IMR-90 (cell line): ENCODE measurements around the gene PTPRG. TPM values are rescaled to one million over a fixed set of nuclear protein-coding genes. Genes with fewer than 3 reads are reported as not detected.

ENCODE experiments used
- ATAC-seq: fragments of 200-7000 bp; cut with Tn5 transposase; 2 replicates; pipeline ENCODE4 v1.9.1; 2020; ENCODE audit warnings: low read depth, mild to moderate bottlenecking, moderate library complexity
- BruUV-seq: library from RNA; stranded (reverse); fragments of 400-500 nt; replicated peaks from 2 replicates; lab custom pipeline; 2021; lab: Mats Ljungman, UMichigan
- CTCF ChIA-PET: fragments of 300-600 bp; formaldehyde crosslinking; extraction: SDS; loops from one replicate; lab custom pipeline; 2021; ENCODE audit warnings: antibody characterized with exemption; lab: Yijun Ruan, JAX
- POLR2A ChIA-PET: fragments of 300-600 bp; sonication (Branson Sonifier 250); formaldehyde crosslinking; loops from one replicate; lab custom pipeline; 2022; ENCODE audit warnings: antibody characterized with exemption; ENCODE audit not compliant: unreplicated experiment; lab: Charles Lee
- DNase-seq: peaks from one replicate; pipeline ENCODE4 v3.0.0; 2013
- H2AFZ ChIP-seq: replicated peaks from 2 replicates; pipeline ENCODE3; 2013; ENCODE audit warnings: low read length, mild to moderate bottlenecking; ENCODE audit not compliant: poor library complexity
- H2AK5ac ChIP-seq: 2 replicates; pipeline ENCODE4 v1.6.1; 2013; ENCODE audit warnings: low read depth, low read length, inconsistent platforms
- H2AK9ac ChIP-seq: replicated peaks from 2 replicates; pipeline ENCODE3; 2013; ENCODE audit warnings: mild to moderate bottlenecking, low read depth, low read length, moderate library complexity; ENCODE audit not compliant: poor library complexity
- H2BK120ac ChIP-seq: 2 replicates; pipeline ENCODE4 v1.6.1; 2013; ENCODE audit warnings: low read depth, low read length, inconsistent platforms
- H2BK15ac ChIP-seq: 3 replicates; pipeline ENCODE4 v1.6.1; 2013; ENCODE audit warnings: low read depth, low read length, inconsistent platforms
- H2BK20ac ChIP-seq: 2 replicates; pipeline ENCODE4 v1.6.1; 2013; ENCODE audit warnings: low read depth, mild to moderate bottlenecking, inconsistent platforms, low read length, moderate library complexity
- H2BK5ac ChIP-seq: 2 replicates; pipeline ENCODE4 v1.6.1; 2013; ENCODE audit warnings: mild to moderate bottlenecking, low read depth, low read length, inconsistent platforms; ENCODE audit not compliant: poor library complexity, severe bottlenecking
- H3K14ac ChIP-seq: replicated peaks from 2 replicates; pipeline ENCODE4 v1.6.1; 2013; ENCODE audit warnings: low read depth, low read length, inconsistent platforms
- H3K18ac ChIP-seq: 2 replicates; pipeline ENCODE4 v1.6.1; 2013; ENCODE audit warnings: low read depth, low read length, control low read depth
- H3K23ac ChIP-seq: 2 replicates; pipeline ENCODE4 v1.6.1; 2013; ENCODE audit warnings: low read depth, low read length, inconsistent platforms
- H3K27ac ChIP-seq: 2 replicates; pipeline ENCODE4 v1.5.1; 2013; ENCODE audit warnings: mild to moderate bottlenecking, control low read depth, low read length; ENCODE audit not compliant: insufficient read depth
- H3K27me3 ChIP-seq: 2 replicates; pipeline ENCODE4 v1.6.1; 2013; ENCODE audit warnings: low read length; ENCODE audit not compliant: control insufficient read depth, insufficient read depth
- H3K36me3 ChIP-seq: 2 replicates; pipeline ENCODE4 v1.6.1; 2013; ENCODE audit warnings: low read length, mixed read lengths; ENCODE audit not compliant: control insufficient read depth, insufficient read depth
- H3K4ac ChIP-seq: 2 replicates; pipeline ENCODE4 v1.6.1; 2013; ENCODE audit warnings: low read depth, low read length, inconsistent platforms
- H3K4me1 ChIP-seq: 2 replicates; pipeline ENCODE4 v1.6.1; 2013; ENCODE audit warnings: low read length, mixed read lengths; ENCODE audit not compliant: control insufficient read depth, insufficient read depth
- H3K4me2 ChIP-seq: 2 replicates; pipeline ENCODE4 v1.6.1; 2013; ENCODE audit warnings: low read depth, mild to moderate bottlenecking, control low read depth, low read length, moderate library complexity
- H3K4me3 ChIP-seq: 2 replicates; pipeline ENCODE4 v1.5.1; 2013; ENCODE audit warnings: low read depth, mild to moderate bottlenecking, control low read depth, low read length, moderate library complexity; ENCODE audit not compliant: insufficient read depth
- H3K56ac ChIP-seq: 2 replicates; pipeline ENCODE4 v1.6.1; 2013; ENCODE audit warnings: low read length, inconsistent platforms; ENCODE audit not compliant: insufficient read depth; ENCODE audit errors: extremely low read depth
- H3K79me1 ChIP-seq, 2 experiments: 2 replicates each; pipeline ENCODE4 v1.6.1; 2013; ENCODE audit warnings: low read length in 2 of 2, inconsistent platforms in 1 of 2, low read depth in 1 of 2
- H3K9ac ChIP-seq: 2 replicates; pipeline ENCODE4 v1.6.1; 2013; ENCODE audit warnings: low read depth, low read length, control low read depth
- H3K9me1 ChIP-seq: 2 replicates; pipeline ENCODE4 v1.6.1; 2013; ENCODE audit warnings: low read length, inconsistent platforms; ENCODE audit not compliant: insufficient read depth
- H3K9me3 ChIP-seq: 2 replicates; pipeline ENCODE4 v1.6.1; 2013; ENCODE audit warnings: low read length; ENCODE audit not compliant: control insufficient read depth, insufficient read depth
- H4K20me1 ChIP-seq: 2 replicates; pipeline ENCODE4 v1.6.1; 2013; ENCODE audit warnings: low read length, inconsistent platforms; ENCODE audit not compliant: insufficient read depth
- H4K5ac ChIP-seq: 2 replicates; pipeline ENCODE4 v1.6.1; 2013; ENCODE audit warnings: mild to moderate bottlenecking, low read depth, low read length, control low read depth
- H4K8ac ChIP-seq, 2 experiments: 2 replicates each; pipeline ENCODE4 v1.6.1; 2013; ENCODE audit warnings: low read depth in 2 of 2, low read length in 2 of 2, control low read depth in 1 of 2, inconsistent platforms in 1 of 2
- H4K91ac ChIP-seq: 2 replicates; pipeline ENCODE4 v1.6.1; 2013; ENCODE audit warnings: low read depth, low read length, inconsistent platforms; ENCODE audit not compliant: insufficient read depth
- BHLHE40 ChIP-seq: fragments of 150-350 bp; IDR thresholded peaks from 2 replicates; pipeline ENCODE4 v1.6.1; 2016; ENCODE audit warnings: mild to moderate bottlenecking, low read depth, low read length
- CEBPB ChIP-seq: IDR thresholded peaks from 2 replicates; pipeline ENCODE4 v1.6.1; 2012; ENCODE audit warnings: low read depth, low read length, improper control_type of control experiment
- CHD1 ChIP-seq: IDR thresholded peaks from 2 replicates; pipeline ENCODE4 v1.6.1; 2012; ENCODE audit warnings: low read depth, low read length, improper control_type of control experiment
- CTCF ChIP-seq: conservative IDR thresholded peaks from 2 replicates; pipeline ENCODE4 v1.5.1; 2012; ENCODE audit warnings: mild to moderate bottlenecking, low read depth, low read length, improper control_type of control experiment
- MAFK ChIP-seq: IDR thresholded peaks from 2 replicates; pipeline ENCODE4 v1.6.1; 2012; ENCODE audit warnings: low read depth, low read length, improper control_type of control experiment
- MAZ ChIP-seq: IDR thresholded peaks from 2 replicates; pipeline ENCODE4 v1.6.1; 2012; ENCODE audit warnings: low read depth, mild to moderate bottlenecking, low read length, improper control_type of control experiment, moderate library complexity, borderline replicate concordance
- NFE2L2 ChIP-seq: fragments of 150-350 bp; IDR thresholded peaks from 2 replicates; pipeline ENCODE4 v1.6.1; 2016; ENCODE audit warnings: low read depth, mild to moderate bottlenecking, low read length
- POLR2A ChIP-seq: IDR thresholded peaks from 2 replicates; pipeline ENCODE4 v1.6.1; 2012; ENCODE audit warnings: mild to moderate bottlenecking, low read depth, low read length
- RCOR1 ChIP-seq: IDR thresholded peaks from 2 replicates; pipeline ENCODE4 v1.6.1; 2012; ENCODE audit warnings: mild to moderate bottlenecking, low read length, improper control_type of control experiment; ENCODE audit not compliant: insufficient replicate concordance
- RFX5 ChIP-seq: IDR thresholded peaks from 2 replicates; pipeline ENCODE4 v1.8.0; 2012; ENCODE audit warnings: low read depth, mild to moderate bottlenecking, low read length, moderate library complexity
- SMC3 ChIP-seq: fragments of 150-350 bp; IDR thresholded peaks from 2 replicates; pipeline ENCODE4 v1.6.1; 2016; ENCODE audit warnings: low read depth, mild to moderate bottlenecking, antibody characterized with exemption, low read length, moderate library complexity
- USF2 ChIP-seq: fragments of 150-350 bp; IDR thresholded peaks from 2 replicates; pipeline ENCODE4 v1.6.1; 2017; ENCODE audit warnings: mild to moderate bottlenecking, antibody characterized with exemption, low read length, low read depth
- WGBS, 2 experiments: methylation state at CpG; one replicate each; pipeline versions ENCODE4 v1.1.5 to v1.1.7; 2013; ENCODE audit warnings: missing lambda C conversion rate in 2 of 2; ENCODE audit not compliant: insufficient read length in 1 of 2; ENCODE audit errors: extremely low coverage in 2 of 2; 5-methylcytosine and 5-hydroxymethylcytosine counted together
- dilution Hi-C: fragments of 300-500 bp; cut with HindIII; formaldehyde crosslinking; loops from one replicate; pipeline ENCODE4 v1.14.3; 2018; ENCODE audit warnings: low sequenced_read_pairs; ENCODE audit not compliant: unreplicated experiment
- in situ Hi-C: fragments of 300-500 bp; cut with MboI; formaldehyde crosslinking; loops from 3 replicates; pipeline ENCODE4 v1.14.3; 2019; ENCODE audit warnings: low sequenced_read_pairs, inconsistent platforms, mixed read lengths
- intact Hi-C: fragments of 100-400 bp; cut with micrococcal nuclease; formaldehyde crosslinking; loops from 2 replicates; pipeline ENCODE4 v1.10.0; 2022
- polyA plus RNA-seq, 3 experiments: library from polyadenylated mRNA; depleted of rRNA; stranded (reverse); fragments of >200 nt; gene quantifications; 2 replicates each; pipeline ENCODE4 v1.2.3, GENCODE V29; 2012; ENCODE audit warnings: low replicate concordance in 1 of 3
- total RNA-seq: library from RNA; depleted of rRNA; stranded (reverse); fragments of >200 nt; gene quantifications from 2 replicates; pipeline ENCODE4 v1.2.3, GENCODE V29; 2012
- TF ChIP-seq, protein P1 (sequence below): fragments of 150-350 bp; IDR thresholded peaks from 2 replicates; pipeline ENCODE4 v1.6.1; 2016; ENCODE audit warnings: low read depth, mild to moderate bottlenecking, low read length, moderate library complexity, borderline replicate concordance

Gene PTPRG
- total and polyA plus RNA-seq, 2 of the 4 experiments (the other 2 are of a cell fraction): 7.7 to 31.0 TPM

- dilution Hi-C loops (no loop called here), in situ Hi-C loops (no loop called here), intact Hi-C loops (no loop called here)
- H3K4me3 ChIP-seq: no peak overlapping the region
- H2BK5ac ChIP-seq: no peak overlapping the region
- no peak for ATAC-seq
- DNase-seq: no peak
- no TSS peak for BruUV-seq
- H3K9me3 ChIP-seq: no peaks in the 10 kb centered on the region
- H3K14ac ChIP-seq: no peak overlapping the region; the same call in 1 of the 2 replicates
- H3K4me1 ChIP-seq: 0 out of 2 replicates have a peak, but pooled peaks cover 2% of the 10 kb centered on the region
- H3K23ac ChIP-seq: no peak overlapping the region
- H2AK9ac ChIP-seq: no peak overlapping the region
- CTCF ChIA-PET: no interaction called here
- H4K8ac ChIP-seq: no peak overlapping the region
- H4K5ac ChIP-seq: no peak overlapping the region
- no peak overlapping the region for H3K27ac ChIP-seq
- H4K20me1 ChIP-seq: peaks cover 17% of the 10 kb centered on the region; the same call in 1 of the 2 replicates
- H3K36me3 ChIP-seq: no peaks in the 10 kb centered on the region
- no peak overlapping the region for H3K18ac ChIP-seq
- TF ChIP-seq CEBPB (no peak), CTCF (no peak), POLR2A (no peak), NFE2L2 (no peak), USF2 (no peak), BHLHE40 (no peak), SMC3 (no peak), MAFK (no peak), CHD1 (no peak), RFX5 (no peak), MAZ (no peak), RCOR1 (no peak)
- TF ChIP-seq, protein P1, sequence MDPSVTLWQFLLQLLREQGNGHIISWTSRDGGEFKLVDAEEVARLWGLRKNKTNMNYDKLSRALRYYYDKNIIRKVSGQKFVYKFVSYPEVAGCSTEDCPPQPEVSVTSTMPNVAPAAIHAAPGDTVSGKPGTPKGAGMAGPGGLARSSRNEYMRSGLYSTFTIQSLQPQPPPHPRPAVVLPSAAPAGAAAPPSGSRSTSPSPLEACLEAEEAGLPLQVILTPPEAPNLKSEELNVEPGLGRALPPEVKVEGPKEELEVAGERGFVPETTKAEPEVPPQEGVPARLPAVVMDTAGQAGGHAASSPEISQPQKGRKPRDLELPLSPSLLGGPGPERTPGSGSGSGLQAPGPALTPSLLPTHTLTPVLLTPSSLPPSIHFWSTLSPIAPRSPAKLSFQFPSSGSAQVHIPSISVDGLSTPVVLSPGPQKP: no peak
- WGBS, 2 experiments: no CpG with 5 or more reads among the region's 6 CpGs
- H2AFZ ChIP-seq: no peak overlapping the region
- H2AK5ac ChIP-seq: no peak overlapping the region
- H3K27me3 ChIP-seq: no peaks in the 10 kb centered on the region
- no peak overlapping the region for H2BK20ac ChIP-seq
- H3K4me2 ChIP-seq: no peak overlapping the region
- H3K79me1 ChIP-seq: peaks cover 11 to 44% of the 10 kb centered on the region in 2 experiments
- POLR2A ChIA-PET: no interaction called here
- H2BK15ac ChIP-seq: no peak overlapping the region
- no peak overlapping the region for H4K91ac ChIP-seq
- no peak overlapping the region for H3K4ac ChIP-seq
- 0 out of 2 replicates have a peak, but pooled peaks cover 5% of the 10 kb centered on the region for H3K9me1 ChIP-seq
- no peak overlapping the region for H3K56ac ChIP-seq
- H2BK120ac ChIP-seq: no peak overlapping the region
- H3K9ac ChIP-seq: no peak overlapping the region
These were observed 304.2 kb downstream of the PTPRG start for GRCh38 chr3:61865466-61866152.
